CD4-positive, alpha-beta T cell (primary cell): Measurements from ENCODE around the gene SPATA4. TPM values are rescaled to one million over a fixed set of nuclear protein-coding genes. Genes with fewer than 3 reads are reported as not detected.

Source experiments
- ATAC-seq: fragments of 200-7000 bp; cut with Tn5 transposase; one replicate; pipeline ENCODE4 v1.10.0; 2022; ENCODE audit warnings: mild to moderate bottlenecking; ENCODE audit not compliant: poor library complexity
- CTCF ChIA-PET: fragments of 350-600 bp; sonication (Branson Sonifier 250); formaldehyde crosslinking; loops from one replicate; lab custom pipeline; 2021; ENCODE audit warnings: antibody characterized with exemption, inconsistent platforms; lab: Charles Lee
- POLR2A ChIA-PET: fragments of 350-600 bp; sonication (Branson Sonifier 250); formaldehyde crosslinking; loops from one replicate; lab custom pipeline; 2021; ENCODE audit warnings: antibody characterized with exemption, inconsistent platforms; lab: Charles Lee
- DNase-seq, 14 experiments: peaks; one replicate each; pipeline ENCODE4 v3.0.0-alpha.2; 2013 to 2020; ENCODE audit warnings: mixed read lengths in 2 of 14
- H3K27ac ChIP-seq, 2 donors: one replicate each; pipeline versions ENCODE4 v1.5.1 to v1.7.0; 2013; ENCODE audit warnings: low read length in 2 of 2, low read depth in 1 of 2, mild to moderate bottlenecking in 1 of 2
- H3K27me3 ChIP-seq, 2 experiments: 1 replicate in 1 of 2; 2 replicates in 1 of 2; pipeline versions ENCODE4 v1.6.1 to v1.7.0; 2013; ENCODE audit warnings: low read length in 2 of 2, control low read depth in 1 of 2, mild to moderate bottlenecking in 1 of 2, moderate library complexity in 1 of 2; ENCODE audit not compliant: insufficient read depth in 2 of 2, control insufficient read depth in 1 of 2
- H3K36me3 ChIP-seq: one replicate; pipeline ENCODE4 v1.6.1; 2013; ENCODE audit warnings: low read length, control low read depth; ENCODE audit not compliant: insufficient read depth
- H3K4me1 ChIP-seq: one replicate; pipeline ENCODE4 v1.6.1; 2013; ENCODE audit warnings: low read length, control low read depth; ENCODE audit not compliant: insufficient read depth
- H3K4me3 ChIP-seq: one replicate; pipeline ENCODE4 v1.5.1; 2013; ENCODE audit warnings: mild to moderate bottlenecking, low read length, moderate library complexity
- H3K9me3 ChIP-seq, 2 experiments: 1 replicate in 1 of 2; 2 replicates in 1 of 2; pipeline versions ENCODE4 v1.6.1 to v1.7.0; 2013; ENCODE audit warnings: low read length in 2 of 2, mild to moderate bottlenecking in 2 of 2, control low read depth in 1 of 2, moderate library complexity in 1 of 2; ENCODE audit not compliant: control insufficient read depth in 1 of 2, insufficient read depth in 1 of 2
- H3K27ac Mint-ChIP-seq: one replicate; pipeline ENCODE4 v1.8.0; 2020; ENCODE audit warnings: mixed read lengths
- H3K27me3 Mint-ChIP-seq: one replicate; pipeline ENCODE4 v1.8.0; 2021; ENCODE audit warnings: mixed read lengths
- H3K36me3 Mint-ChIP-seq: one replicate; pipeline ENCODE4 v1.8.0; 2021; ENCODE audit warnings: low read depth, mixed read lengths
- H3K4me1 Mint-ChIP-seq: one replicate; pipeline ENCODE4 v1.8.0; 2021; ENCODE audit warnings: low read depth, mixed read lengths
- H3K4me3 Mint-ChIP-seq: one replicate; pipeline ENCODE4 v1.8.0; 2020; ENCODE audit warnings: mild to moderate bottlenecking, mixed read lengths
- H3K9me3 Mint-ChIP-seq: one replicate; pipeline ENCODE4 v1.8.0; 2020; ENCODE audit warnings: mixed read lengths
- intact Hi-C, 2 experiments: fragments of 100-400 bp; cut with DNase I in 1 of 2; cut with micrococcal nuclease in 1 of 2; formaldehyde crosslinking; loops; one replicate each; pipeline versions ENCODE4 v1.15.1 to v1.9.0; 2023 to 2025; cut with DNase I, micrococcal nuclease
- total RNA-seq, 174 experiments: library from RNA in 2 of 174; stranded (reverse) in 2 of 174; gene quantifications; one replicate each; pipeline ENCODE4 v1.2.3 and lab custom pipeline; 2021 to 2026
- TF ChIP-seq, protein P1 (sequence below): fragments of 200-600 bp; IDR thresholded peaks from one replicate; pipeline ENCODE4 v1.8.0; 2022; ENCODE audit warnings: antibody characterized with exemption, mild to moderate bottlenecking

The SPATA4 gene
- total RNA-seq, 2 experiments from 2014 or later: not detected

DNA sequence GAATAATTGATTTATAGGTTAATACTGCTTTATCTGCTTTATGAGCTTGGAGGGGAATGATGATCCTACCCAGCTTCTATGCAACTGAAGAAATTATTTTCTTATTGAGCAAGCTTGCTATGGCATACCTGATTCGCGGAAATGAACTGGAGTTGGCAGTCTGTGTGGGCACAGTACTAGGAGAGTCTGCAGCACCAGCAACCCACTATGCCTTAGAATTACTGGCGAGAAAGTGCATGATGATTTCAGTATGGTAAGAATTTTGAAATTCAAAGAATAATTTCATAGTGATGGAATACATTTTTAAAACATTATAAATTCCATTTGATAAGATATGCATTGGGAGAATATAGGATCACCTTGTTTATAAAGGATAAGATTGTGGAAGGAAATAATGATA lies 32.3 kb downstream of the SPATA4 start:
- ATAC-seq: no peak
- H3K9me3 Mint-ChIP-seq: no peaks in the 10 kb centered on the region
- intact Hi-C loops: no loop called here
- H3K36me3 Mint-ChIP-seq: no peaks in the 10 kb centered on the region
- H3K4me3 ChIP-seq: no peak overlapping the region
- H3K4me1 Mint-ChIP-seq: no peaks in the 10 kb centered on the region
- H3K27ac Mint-ChIP-seq: no peak overlapping the region
- H3K9me3 ChIP-seq: no peaks in the 10 kb centered on the region
- TF ChIP-seq, protein P1, sequence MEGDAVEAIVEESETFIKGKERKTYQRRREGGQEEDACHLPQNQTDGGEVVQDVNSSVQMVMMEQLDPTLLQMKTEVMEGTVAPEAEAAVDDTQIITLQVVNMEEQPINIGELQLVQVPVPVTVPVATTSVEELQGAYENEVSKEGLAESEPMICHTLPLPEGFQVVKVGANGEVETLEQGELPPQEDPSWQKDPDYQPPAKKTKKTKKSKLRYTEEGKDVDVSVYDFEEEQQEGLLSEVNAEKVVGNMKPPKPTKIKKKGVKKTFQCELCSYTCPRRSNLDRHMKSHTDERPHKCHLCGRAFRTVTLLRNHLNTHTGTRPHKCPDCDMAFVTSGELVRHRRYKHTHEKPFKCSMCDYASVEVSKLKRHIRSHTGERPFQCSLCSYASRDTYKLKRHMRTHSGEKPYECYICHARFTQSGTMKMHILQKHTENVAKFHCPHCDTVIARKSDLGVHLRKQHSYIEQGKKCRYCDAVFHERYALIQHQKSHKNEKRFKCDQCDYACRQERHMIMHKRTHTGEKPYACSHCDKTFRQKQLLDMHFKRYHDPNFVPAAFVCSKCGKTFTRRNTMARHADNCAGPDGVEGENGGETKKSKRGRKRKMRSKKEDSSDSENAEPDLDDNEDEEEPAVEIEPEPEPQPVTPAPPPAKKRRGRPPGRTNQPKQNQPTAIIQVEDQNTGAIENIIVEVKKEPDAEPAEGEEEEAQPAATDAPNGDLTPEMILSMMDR: no peak
- ChIA-PET CTCF (no interaction called here), POLR2A (no interaction called here)
- no peak overlapping the region for H3K27ac ChIP-seq
- no peaks in the 10 kb centered on the region for H3K4me1 ChIP-seq
- H3K4me3 Mint-ChIP-seq: no peak overlapping the region
- H3K27me3 ChIP-seq: no peaks in the 10 kb centered on the region
- H3K36me3 ChIP-seq: no peaks in the 10 kb centered on the region
- no peak for DNase-seq
- H3K27me3 Mint-ChIP-seq: no peaks in the 10 kb centered on the region

DNA sequence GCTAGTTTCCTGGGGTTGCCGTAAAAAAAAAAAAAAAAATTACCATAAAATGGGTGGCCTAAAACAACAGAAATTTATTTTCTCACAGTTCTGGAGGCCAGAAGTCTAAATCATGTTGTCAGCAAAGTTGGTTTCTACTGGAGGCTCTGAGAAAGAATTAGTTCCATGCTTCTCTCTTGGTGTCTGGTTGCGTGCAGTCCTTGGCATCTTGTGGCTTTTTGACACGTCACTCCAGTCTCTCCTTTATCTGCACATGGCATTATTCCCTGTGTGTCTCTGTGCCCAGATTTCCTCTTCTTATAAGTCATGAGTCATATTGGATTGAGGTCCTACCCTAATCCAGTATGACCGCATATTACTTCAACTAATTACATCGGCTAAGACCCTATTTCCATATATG lies 38.7 kb downstream of the SPATA4 start:
- H3K27me3 ChIP-seq: no peaks in the 10 kb centered on the region
- no peaks in the 10 kb centered on the region for H3K4me1 ChIP-seq
- Mint-ChIP-seq H3K27me3 (no peaks in the 10 kb centered on the region), H3K4me1 (no peaks in the 10 kb centered on the region), H3K9me3 (no peaks in the 10 kb centered on the region), H3K4me3 (no peak overlapping the region), H3K36me3 (no peaks in the 10 kb centered on the region), H3K27ac (no peak overlapping the region)
- POLR2A ChIA-PET: no interaction called here
- TF ChIP-seq, protein P1: no peak
- CTCF ChIA-PET: no interaction called here
- H3K36me3 ChIP-seq: no peaks in the 10 kb centered on the region
- no peak overlapping the region for H3K27ac ChIP-seq
- DNase-seq (no peak), ATAC-seq (no peak)
- intact Hi-C loops: no loop called here
- no peaks in the 10 kb centered on the region for H3K9me3 ChIP-seq
- H3K4me3 ChIP-seq: no peak overlapping the region

DNA sequence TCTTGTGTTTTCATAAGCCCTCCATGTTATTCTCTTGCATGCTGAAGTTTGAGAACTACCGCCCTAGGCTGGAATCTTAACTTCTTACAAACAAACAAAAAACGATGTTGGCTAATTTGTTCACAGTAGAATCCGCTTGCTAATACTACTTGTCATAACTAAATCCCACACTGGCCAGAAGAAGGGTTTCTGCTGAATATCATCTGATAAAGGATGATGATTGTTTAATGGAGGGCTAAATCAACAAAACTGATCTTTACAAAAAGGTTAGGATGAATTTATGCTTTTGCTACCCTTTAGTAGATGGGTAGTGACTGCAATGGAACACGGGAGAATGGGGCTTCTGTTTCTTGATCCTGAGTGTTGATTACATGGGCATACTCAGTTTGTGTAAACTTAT lies 42.3 kb downstream of the SPATA4 start:
- intact Hi-C loops: no loop called here
- Histone ChIP-seq H3K27ac (no peak overlapping the region), H3K27me3 (no peaks in the 10 kb centered on the region), H3K4me3 (no peak overlapping the region), H3K36me3 (no peaks in the 10 kb centered on the region), H3K9me3 (no peaks in the 10 kb centered on the region), H3K4me1 (no peaks in the 10 kb centered on the region)
- H3K27me3 Mint-ChIP-seq: no peaks in the 10 kb centered on the region
- no peak overlapping the region for H3K4me3 Mint-ChIP-seq
- H3K27ac Mint-ChIP-seq: no peak overlapping the region
- ChIA-PET POLR2A (no interaction called here), CTCF (no interaction called here)
- ATAC-seq: no peak
- no peaks in the 10 kb centered on the region for H3K9me3 Mint-ChIP-seq
- H3K36me3 Mint-ChIP-seq: no peaks in the 10 kb centered on the region
- TF ChIP-seq, protein P1: no peak
- no peak for DNase-seq
- H3K4me1 Mint-ChIP-seq: no peaks in the 10 kb centered on the region
